K562 (cell line): ENCODE measurements around the gene RALA. TPM values are rescaled to one million over a fixed set of nuclear protein-coding genes. Genes with fewer than 3 reads are reported as not detected.

Experiments
- ATAC-seq: fragments of 200-7000 bp; cut with Tn5 transposase; 3 replicates; pipeline ENCODE4 v1.9.1; 2020; ENCODE audit warnings: moderate library complexity
- BruUV-seq: library from RNA; stranded (reverse); fragments of 400-500 nt; replicated peaks from 2 replicates; lab custom pipeline; 2021; lab: Mats Ljungman, UMichigan
- CTCF ChIA-PET: fragments of 300-600 bp; formaldehyde crosslinking; extraction: SDS; loops from one replicate; lab custom pipeline; 2021; ENCODE audit warnings: low intra/inter-chr PET ratio; lab: Yijun Ruan, JAX
- POLR2A ChIA-PET: fragments of 300-600, 350-650 bp; sonication (Branson Sonifier 250); formaldehyde crosslinking; extraction: SDS; loops from one replicate; lab custom pipeline; 2021; ENCODE audit warnings: antibody characterized with exemption, inconsistent platforms; lab: Yijun Ruan, JAX
- DNase-seq, 4 experiments: peaks; one replicate each; pipeline versions ENCODE4 v3.0.0 to v3.0.0-alpha.2; 2011 to 2018; ENCODE audit warnings: low spot score in 3 of 4, mixed read lengths in 3 of 4; ENCODE audit errors: extremely low read depth in 1 of 4
- FAIRE-seq: peaks from 2 replicates; lab custom pipeline; 2011; peaks lifted over from hg19 to GRCh38; lab: Jason Lieb, UNC
- H2AFZ ChIP-seq: 2 replicates; pipeline ENCODE4 v1.6.0; 2011; ENCODE audit warnings: low read depth, low read length, control low read depth, inconsistent platforms
- H3K27ac ChIP-seq: fragments of 200-600 bp; 3 replicates; pipeline ENCODE4 v1.8.0; 2011; ENCODE audit warnings: low read depth, mild to moderate bottlenecking, control low read depth, inconsistent platforms, low read length, moderate library complexity, mixed read lengths; ENCODE audit errors: extremely low read depth
- H3K27me3 ChIP-seq, 2 experiments: fragments of 300-600 bp in 1 of 2; 2 replicates in 1 of 2; 3 replicates in 1 of 2; pipeline versions ENCODE4 v1.6.0 to v1.8.0; 2011; ENCODE audit warnings: inconsistent platforms in 2 of 2, low read length in 2 of 2, mild to moderate bottlenecking in 1 of 2, mixed read lengths in 1 of 2, moderate library complexity in 1 of 2; ENCODE audit not compliant: control insufficient read depth in 2 of 2, insufficient read depth in 2 of 2
- H3K36me3 ChIP-seq: fragments of 300-600 bp; 3 replicates; pipeline ENCODE4 v1.8.0; 2011; ENCODE audit warnings: mild to moderate bottlenecking, low read length, inconsistent platforms; ENCODE audit not compliant: control insufficient read depth, insufficient read depth
- H3K4me1 ChIP-seq, 2 experiments: fragments of 200-600 bp in 1 of 2; replicated peaks in 1 of 2; 2 replicates in 1 of 2; 3 replicates in 1 of 2; pipeline versions ENCODE4 v1.5.1 to v1.8.0; 2011; ENCODE audit warnings: inconsistent platforms in 2 of 2, low read length in 2 of 2, mild to moderate bottlenecking in 1 of 2, mixed read lengths in 1 of 2, moderate library complexity in 1 of 2; ENCODE audit not compliant: control insufficient read depth in 2 of 2, insufficient read depth in 2 of 2
- H3K4me2 ChIP-seq: 2 replicates; pipeline ENCODE4 v1.6.1; 2011; ENCODE audit warnings: low read length, control low read depth, inconsistent platforms, mixed read lengths; ENCODE audit not compliant: insufficient read depth
- H3K4me3 ChIP-seq: fragments of 200-600 bp; sonication (generic), shearing (Covaris generic); 2 replicates; pipeline ENCODE4 v1.5.1; 2016; ENCODE audit warnings: control low read depth, inconsistent platforms
- H3K79me2 ChIP-seq: fragments of 200-600 bp; 3 replicates; pipeline ENCODE4 v1.8.0; 2011; ENCODE audit warnings: low read length, inconsistent platforms; ENCODE audit not compliant: control insufficient read depth, insufficient read depth
- H3K9ac ChIP-seq, 2 experiments: 2 replicates each; pipeline versions ENCODE4 v1.6.0 to v1.6.1; 2011; ENCODE audit warnings: low read depth in 2 of 2, low read length in 2 of 2, control low read depth in 1 of 2, inconsistent platforms in 1 of 2, mild to moderate bottlenecking in 1 of 2, mixed read lengths in 1 of 2; ENCODE audit not compliant: insufficient read depth in 1 of 2
- H3K9me1 ChIP-seq: one replicate; pipeline ENCODE4 v1.6.0; 2011; ENCODE audit warnings: inconsistent platforms, mild to moderate bottlenecking, low read length, moderate library complexity; ENCODE audit not compliant: control insufficient read depth, insufficient read depth
- H3K9me3 ChIP-seq: replicated peaks from 2 replicates; pipeline ENCODE4 v1.5.1; 2011; ENCODE audit warnings: low read depth, low read length, inconsistent platforms; ENCODE audit not compliant: control insufficient read depth, insufficient read depth
- H4K20me1 ChIP-seq: replicated peaks from 2 replicates; pipeline ENCODE4 v1.6.1; 2011; ENCODE audit warnings: low read length, inconsistent platforms, mixed read lengths; ENCODE audit not compliant: control insufficient read depth, insufficient read depth
- GABPB1 ChIP-seq: sonication (generic); formaldehyde crosslinking; IDR thresholded peaks from 2 replicates; pipeline ENCODE4 v1.8.0; 2022; ENCODE audit warnings: mild to moderate bottlenecking, missing genetic modification reagents
- HINFP ChIP-seq: fragments of 450-650 bp; conservative IDR thresholded peaks from 2 replicates; pipeline ENCODE4 v1.6.1; 2016; ENCODE audit warnings: missing genetic modification characterization, low read depth, mild to moderate bottlenecking, control low read depth, missing compliant biosample characterization
- TAL1 ChIP-seq: fragments of 450-650 bp; IDR thresholded peaks from 2 replicates; pipeline ENCODE4 v1.6.1; 2016; ENCODE audit warnings: mild to moderate bottlenecking
- in situ Hi-C: fragments of 300-500 bp; cut with MboI; formaldehyde crosslinking; loops from 4 replicates; pipeline ENCODE4 v1.15.0; 2018; ENCODE audit warnings: inconsistent platforms, mixed read lengths
- intact Hi-C: fragments of 100-400 bp; cut with micrococcal nuclease; formaldehyde crosslinking; loops from 2 replicates; pipeline ENCODE4 v1.14.2; 2022
- polyA plus RNA-seq, 8 experiments: library from polyadenylated mRNA; depleted of rRNA in 4 of 8; stranded (reverse) in 5 of 8; unstranded in 3 of 8; fragments of >200 nt; fragmentation: Nextera tagmentation in 2 of 8; fragmentation: Illumina TruSeq in 1 of 8; extraction: Ambion mirVana in 2 of 8; extraction: Trizol in 1 of 8; gene quantifications; 2 replicates each; pipeline versions ENCODE4 v1.2.1 to v1.2.3, GENCODE V29; 2011 to 2014; ENCODE audit warnings: inconsistent platforms in 1 of 8, missing spikeins in 1 of 8
- total RNA-seq, 7 experiments: library from RNA; depleted of rRNA in 6 of 7; stranded (reverse); fragments of >200 nt in 6 of 7; fragmentation: Illumina TruSeq in 2 of 7; extraction: Trizol in 2 of 7; gene quantifications; 2 replicates each; pipeline versions ENCODE4 v1.2.1 to v1.2.3, GENCODE V29; 2011 to 2021; ENCODE audit warnings: low replicate concordance in 1 of 7

RALA gene
- total and polyA plus RNA-seq, 9 of the 15 experiments (the other 6 are each of a cell fraction or from before 2014, with no cell fraction given) = 7.2 to 28.0 (median 25.7) TPM

GRCh38 chr7:39637963-39638485 is 14.7 kb downstream of the RALA start (continued):
- TF ChIP-seq HINFP (tag) (no peak), TAL1 (no peak)

GRCh38 chr7:39642896-39643295 is 19.5 kb downstream of the RALA start:
- H3K79me2 ChIP-seq = peaks cover 58% of the 10 kb centered on the region
- no peak overlapping the region for H3K9ac ChIP-seq
- peaks cover 0 to 15% of the 10 kb centered on the region in 2 experiments; a peak in 2 of 5 replicates for H3K4me1 ChIP-seq
- DNase-seq = no peak
- no peaks in the 10 kb centered on the region; the same call in 1 of the 3 replicates for H3K36me3 ChIP-seq
- intact Hi-C loops (no loop called here), in situ Hi-C loops (no loop called here)
- no peaks in the 10 kb centered on the region; the same call in 1 of the 2 replicates for H4K20me1 ChIP-seq
- no peak for ATAC-seq
- ChIA-PET POLR2A (no interaction called here), CTCF (no interaction called here)
- no peak overlapping the region for H3K27ac ChIP-seq
- BruUV-seq = no TSS peak
- TF ChIP-seq GABPB1 (CRISPR knock-in tag) = no peak
- no peaks in the 10 kb centered on the region for H3K9me3 ChIP-seq
- H3K9me1 ChIP-seq = no peaks in the 10 kb centered on the region
- no peak overlapping the region for H3K4me3 ChIP-seq
- H3K27me3 ChIP-seq = no peaks in the 10 kb centered on the region
- no peak overlapping the region for H3K4me2 ChIP-seq
- no peak overlapping the region for H2AFZ ChIP-seq
- no peak for FAIRE-seq
